ENCODE results near the gene STAT5B. TPM values are rescaled to one million over a fixed set of nuclear protein-coding genes. Genes with fewer than 3 reads are reported as not detected.

STAT5B gene
- total RNA-seq, 2 donors from 2014 or later = 35.7 to 51.4 TPM

DNA sequence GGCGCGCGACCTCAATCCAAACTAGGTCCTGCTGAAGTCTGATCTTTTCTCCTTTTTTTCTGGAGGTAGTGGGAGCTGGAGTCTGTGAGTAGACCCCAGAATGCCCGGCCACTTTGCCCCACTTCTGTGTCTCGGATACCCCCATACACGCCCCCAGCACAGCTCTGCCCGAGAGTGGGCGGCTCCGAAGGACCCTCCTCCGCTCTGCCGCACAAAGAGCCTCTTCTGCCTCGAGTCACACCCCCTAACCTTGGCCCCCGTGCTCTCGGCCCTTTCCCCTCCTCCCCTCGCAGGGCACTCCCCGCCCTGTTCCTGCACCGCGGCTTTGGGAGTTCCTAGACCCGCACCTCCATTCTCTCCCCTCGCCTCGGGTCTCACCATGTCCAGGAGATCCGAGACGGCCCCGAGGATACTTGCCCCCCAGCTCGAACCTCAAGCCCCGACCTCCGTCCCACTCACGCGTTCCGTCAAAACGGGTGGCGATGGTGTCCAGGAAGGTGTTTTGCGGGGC is 95.7 kb downstream of the STAT5B start:
- DNase-seq = peak; percentile 82
- H3K4me3 Mint-ChIP-seq = peak overlapping the region; percentile 53
- H3K36me3 ChIP-seq (ENCODE audit: control insufficient read depth, insufficient read depth, low read length) = no peaks in the 10 kb centered on the region
- H3K9me3 ChIP-seq (ENCODE audit: control insufficient read depth, low read length) = no peaks in the 10 kb centered on the region
- H3K4me1 ChIP-seq (ENCODE audit: control insufficient read depth, insufficient read depth, low read length) = peaks cover 2% of the 10 kb centered on the region
- TF ChIP-seq, protein P1, sequence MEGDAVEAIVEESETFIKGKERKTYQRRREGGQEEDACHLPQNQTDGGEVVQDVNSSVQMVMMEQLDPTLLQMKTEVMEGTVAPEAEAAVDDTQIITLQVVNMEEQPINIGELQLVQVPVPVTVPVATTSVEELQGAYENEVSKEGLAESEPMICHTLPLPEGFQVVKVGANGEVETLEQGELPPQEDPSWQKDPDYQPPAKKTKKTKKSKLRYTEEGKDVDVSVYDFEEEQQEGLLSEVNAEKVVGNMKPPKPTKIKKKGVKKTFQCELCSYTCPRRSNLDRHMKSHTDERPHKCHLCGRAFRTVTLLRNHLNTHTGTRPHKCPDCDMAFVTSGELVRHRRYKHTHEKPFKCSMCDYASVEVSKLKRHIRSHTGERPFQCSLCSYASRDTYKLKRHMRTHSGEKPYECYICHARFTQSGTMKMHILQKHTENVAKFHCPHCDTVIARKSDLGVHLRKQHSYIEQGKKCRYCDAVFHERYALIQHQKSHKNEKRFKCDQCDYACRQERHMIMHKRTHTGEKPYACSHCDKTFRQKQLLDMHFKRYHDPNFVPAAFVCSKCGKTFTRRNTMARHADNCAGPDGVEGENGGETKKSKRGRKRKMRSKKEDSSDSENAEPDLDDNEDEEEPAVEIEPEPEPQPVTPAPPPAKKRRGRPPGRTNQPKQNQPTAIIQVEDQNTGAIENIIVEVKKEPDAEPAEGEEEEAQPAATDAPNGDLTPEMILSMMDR (conservative IDR thresholded peaks at IDR 0.05) = no peak
- 0 to 2% methylated on average over 6 to 33 of the region's 33 CpGs for WGBS, 2 experiments (ENCODE audit: insufficient coverage in 1 of 2, insufficient read length in 1 of 2)
- peaks cover 78% of the 10 kb centered on the region for H3K27me3 Mint-ChIP-seq (ENCODE audit: insufficient read depth)
- no peak overlapping the region for H3K9ac ChIP-seq (ENCODE audit: extremely low read depth, low read length, poor library complexity, severe bottlenecking)
- H3K27ac ChIP-seq (ENCODE audit: low read depth, low read length) = no peak overlapping the region
- H3K36me3 Mint-ChIP-seq (ENCODE audit: low read depth) = no peaks in the 10 kb centered on the region
- H3K27me3 ChIP-seq (ENCODE audit: control insufficient read depth, insufficient read depth, low read length, poor library complexity, severe bottlenecking) = peaks cover 69% of the 10 kb centered on the region
- no peak overlapping the region for H3K27ac Mint-ChIP-seq
- no peaks in the 10 kb centered on the region for H3K9me3 Mint-ChIP-seq
- peaks cover 8% of the 10 kb centered on the region for H3K4me1 Mint-ChIP-seq
- H3K4me3 ChIP-seq (ENCODE audit: low read length) = peak overlapping the region; percentile 68

DNA sequence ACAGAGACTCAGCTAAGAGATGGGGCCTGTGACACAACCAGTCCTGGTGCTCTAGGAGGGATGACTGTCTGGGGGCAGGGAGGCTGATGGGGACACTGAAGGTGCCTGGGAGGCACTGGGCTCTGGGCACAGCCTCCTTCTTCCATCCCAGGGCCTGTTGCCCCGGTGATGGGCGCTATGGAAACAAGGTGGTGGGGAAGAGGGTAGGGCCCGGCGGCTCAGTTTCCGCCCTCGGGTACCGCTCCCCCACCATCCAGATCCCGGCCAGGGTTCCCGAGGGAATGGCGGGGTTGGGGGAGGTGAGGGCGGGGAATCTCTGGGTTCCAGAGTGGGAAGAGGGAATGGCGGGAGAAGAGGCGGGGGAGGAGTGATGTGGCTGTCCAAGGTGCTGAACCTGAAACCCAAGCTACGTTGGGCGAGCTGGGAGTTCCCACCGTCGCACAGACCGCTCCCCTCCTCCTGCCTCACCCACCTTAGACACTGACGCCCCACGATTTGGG is 96.2 kb downstream of the STAT5B start:
- Histone ChIP-seq H3K27me3 (ENCODE audit: control insufficient read depth, insufficient read depth, low read length, poor library complexity, severe bottlenecking) (peaks cover 68% of the 10 kb centered on the region), H3K27ac (ENCODE audit: low read depth, low read length) (no peak overlapping the region), H3K4me3 (ENCODE audit: low read length) (peak overlapping the region; percentile 68), H3K9me3 (ENCODE audit: control insufficient read depth, low read length) (no peaks in the 10 kb centered on the region), H3K4me1 (ENCODE audit: control insufficient read depth, insufficient read depth, low read length) (no peaks in the 10 kb centered on the region), H3K9ac (ENCODE audit: extremely low read depth, low read length, poor library complexity, severe bottlenecking) (no peak overlapping the region), H3K36me3 (ENCODE audit: control insufficient read depth, insufficient read depth, low read length) (no peaks in the 10 kb centered on the region)
- no peaks in the 10 kb centered on the region for H3K36me3 Mint-ChIP-seq (ENCODE audit: low read depth)
- no peak overlapping the region for H3K27ac Mint-ChIP-seq
- peaks cover 74% of the 10 kb centered on the region for H3K27me3 Mint-ChIP-seq (ENCODE audit: insufficient read depth)
- H3K4me3 Mint-ChIP-seq = peak overlapping the region; percentile 53
- peaks cover 8% of the 10 kb centered on the region for H3K4me1 Mint-ChIP-seq
- DNase-seq = peak; percentile 96
- H3K9me3 Mint-ChIP-seq = no peaks in the 10 kb centered on the region
- TF ChIP-seq, protein P1 (conservative IDR thresholded peaks at IDR 0.05) = no peak
- 7 to 10% methylated on average over 9 to 15 of the region's 20 CpGs for WGBS, 2 experiments (ENCODE audit: insufficient coverage in 1 of 2, insufficient read length in 1 of 2)

DNA sequence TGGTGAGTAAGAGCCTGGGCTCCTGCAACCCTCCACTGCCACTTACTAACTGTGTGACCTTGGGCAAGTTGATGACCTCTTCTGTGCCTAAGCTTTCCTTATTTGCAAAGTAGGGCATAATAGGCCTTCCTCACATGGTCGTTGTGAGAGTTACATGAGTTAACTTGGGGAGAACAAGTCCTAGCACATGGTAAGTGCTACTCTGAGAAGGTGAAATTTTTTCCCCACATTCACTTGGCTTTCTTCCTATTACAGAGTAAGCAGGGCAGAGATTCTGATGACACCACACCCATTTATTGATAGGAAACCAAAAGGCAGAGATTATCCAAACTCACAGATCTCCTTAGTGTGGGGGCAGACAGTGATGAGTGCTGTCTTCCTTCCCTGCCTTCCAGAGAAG is 96.9 kb downstream of the STAT5B start:
- H3K27ac Mint-ChIP-seq = no peak overlapping the region
- Histone ChIP-seq H3K27ac (ENCODE audit: low read depth, low read length) (no peak overlapping the region), H3K27me3 (ENCODE audit: control insufficient read depth, insufficient read depth, low read length, poor library complexity, severe bottlenecking) (peaks cover 62% of the 10 kb centered on the region), H3K4me1 (ENCODE audit: control insufficient read depth, insufficient read depth, low read length) (no peaks in the 10 kb centered on the region), H3K9me3 (ENCODE audit: control insufficient read depth, low read length) (no peaks in the 10 kb centered on the region), H3K9ac (ENCODE audit: extremely low read depth, low read length, poor library complexity, severe bottlenecking) (no peak overlapping the region), H3K36me3 (ENCODE audit: control insufficient read depth, insufficient read depth, low read length) (no peaks in the 10 kb centered on the region), H3K4me3 (ENCODE audit: low read length) (no peak overlapping the region)
- no peak for DNase-seq
- peaks cover 8% of the 10 kb centered on the region for H3K4me1 Mint-ChIP-seq
- H3K27me3 Mint-ChIP-seq (ENCODE audit: insufficient read depth) = peaks cover 68% of the 10 kb centered on the region
- 44 to 50% methylated on average over 1 of the region's 1 CpG for WGBS, 2 experiments (ENCODE audit: insufficient coverage in 1 of 2, insufficient read length in 1 of 2)
- TF ChIP-seq, protein P1 (conservative IDR thresholded peaks at IDR 0.05) = no peak
- H3K36me3 Mint-ChIP-seq (ENCODE audit: low read depth) = no peaks in the 10 kb centered on the region
- no peaks in the 10 kb centered on the region for H3K9me3 Mint-ChIP-seq
- H3K4me3 Mint-ChIP-seq = no peak overlapping the region

Data from endodermal cell (in vitro differentiated cells).